Measurements from ENCODE around the gene HOXB7.

Gene HOXB7

DNA sequence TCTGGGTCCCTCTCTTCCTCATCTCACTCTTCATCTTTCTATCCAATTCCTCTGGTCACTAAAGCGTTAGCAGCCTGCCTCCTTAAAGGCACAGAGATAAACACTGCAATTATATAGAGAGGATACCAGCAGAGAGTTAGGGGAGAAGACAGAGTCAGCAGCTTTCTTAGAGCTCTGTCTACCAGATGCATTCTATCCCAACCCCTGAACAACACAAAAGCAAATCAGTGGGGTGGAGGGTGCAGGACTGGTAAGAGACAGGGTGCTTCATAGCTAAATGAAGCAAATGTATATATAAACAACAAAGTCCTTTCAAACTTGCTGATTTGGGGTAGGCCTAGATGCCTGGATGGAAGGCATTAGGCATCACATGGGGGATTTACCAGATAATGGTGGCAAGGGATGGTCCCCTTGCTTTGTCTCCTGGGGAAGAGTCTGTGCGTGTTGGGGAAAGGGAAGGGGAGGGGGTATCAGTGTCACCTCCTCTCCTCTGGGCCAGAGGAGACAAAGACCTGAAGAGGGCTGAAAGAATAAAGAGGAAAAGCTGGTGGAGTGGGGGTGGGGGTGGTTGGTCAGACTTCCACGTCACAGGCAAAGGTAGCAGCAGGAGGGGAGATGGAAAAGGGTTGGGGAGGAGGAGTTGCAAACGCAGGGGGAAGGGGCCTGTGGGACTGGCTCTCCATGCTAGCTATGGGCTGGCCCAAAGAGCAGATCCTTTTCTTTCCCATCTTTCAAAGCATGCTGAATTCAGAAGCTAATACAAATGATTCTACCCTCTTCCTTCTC is 44.7 kb downstream of the HOXB7 start:
- DNase-seq (ENCODE audit: low spot score) = no peak

DNA sequence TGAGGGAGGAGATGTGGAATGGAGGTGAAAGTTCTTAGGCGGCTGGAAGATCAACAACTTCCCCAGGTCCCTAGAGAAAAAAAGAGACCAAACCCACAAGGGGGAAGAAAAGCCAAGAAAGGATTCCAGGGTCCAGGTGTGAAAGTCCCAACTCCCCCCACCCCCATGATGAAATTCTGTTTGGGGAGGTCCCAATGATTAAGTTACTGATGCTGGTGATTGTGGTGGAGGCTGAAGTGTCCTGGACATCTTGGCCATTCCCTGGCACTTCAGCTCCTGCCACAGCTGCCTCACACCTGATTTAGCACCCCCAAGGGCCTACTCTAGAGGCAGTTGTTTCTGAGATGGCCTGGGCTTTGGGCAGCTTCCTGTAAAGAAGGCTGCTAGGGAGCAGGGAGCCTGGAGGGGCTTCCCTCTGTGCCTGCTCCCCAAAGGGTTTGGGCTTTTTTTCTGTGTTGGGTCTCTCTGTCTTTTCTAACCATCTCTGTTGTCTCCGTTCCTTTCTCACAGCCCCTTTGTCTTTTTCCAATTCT is 45.7 kb downstream of the HOXB7 start:
- no peak for DNase-seq (ENCODE audit: low spot score)

DNA sequence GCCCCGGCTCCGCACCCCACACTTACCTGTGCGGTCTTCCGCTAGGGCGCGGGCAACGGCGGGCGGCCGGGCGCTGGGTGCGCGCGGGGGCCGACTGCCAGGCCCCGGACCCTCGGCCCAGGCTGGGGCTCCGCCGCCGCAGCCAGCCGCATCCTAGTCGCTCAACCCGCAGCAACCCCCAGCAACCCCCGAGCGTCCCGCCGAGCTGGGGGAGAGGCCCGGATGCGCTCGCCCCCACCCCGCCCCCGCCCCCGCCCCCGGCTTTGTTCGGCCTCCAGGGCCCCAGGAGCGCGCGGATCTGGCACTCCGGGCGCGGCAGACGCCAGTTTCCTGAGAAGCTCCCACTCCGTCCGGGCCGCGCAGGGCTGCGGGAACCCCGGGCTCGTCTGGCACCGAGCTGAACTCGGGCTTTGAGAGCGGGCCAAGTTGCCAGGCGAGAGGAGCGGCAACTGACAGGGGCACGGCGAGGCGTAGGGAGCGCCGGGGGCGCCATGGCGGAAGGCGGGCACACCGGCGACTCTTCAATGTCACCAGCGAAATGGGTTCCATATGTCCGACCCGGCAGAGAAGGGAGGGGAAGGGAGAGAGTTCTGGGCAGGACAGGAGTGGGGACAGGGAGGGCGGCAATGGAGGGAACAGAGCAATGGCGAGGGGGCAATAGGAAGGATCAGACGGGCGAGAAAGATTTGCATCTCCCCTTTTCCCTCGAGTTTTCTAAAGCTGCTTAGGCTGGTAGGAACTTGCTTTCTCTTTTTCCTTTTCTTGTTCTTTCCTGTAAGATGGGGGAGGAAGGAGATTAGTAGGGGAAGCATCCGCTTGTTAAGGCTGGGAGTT is 46.4 kb downstream of the HOXB7 start:
- DNase-seq (ENCODE audit: low spot score) = no peak

DNA sequence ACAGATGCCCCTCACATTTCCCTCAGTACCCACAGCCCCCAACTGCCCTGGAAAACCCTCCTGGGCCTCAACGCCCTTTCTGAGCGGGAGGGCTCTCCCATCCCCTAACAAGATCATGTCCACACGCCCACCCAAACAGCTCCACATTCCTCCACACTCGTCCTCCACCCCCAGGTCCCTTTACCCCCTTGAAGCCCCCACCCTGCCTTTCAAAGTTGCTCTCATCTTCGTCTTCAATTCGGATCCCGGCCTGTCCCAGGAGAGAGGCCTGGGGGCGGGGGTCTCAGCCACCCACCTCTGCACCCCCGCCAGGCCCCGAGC is 47.0 kb downstream of the HOXB7 start:
- no peak for DNase-seq (ENCODE audit: low spot score)

DNA sequence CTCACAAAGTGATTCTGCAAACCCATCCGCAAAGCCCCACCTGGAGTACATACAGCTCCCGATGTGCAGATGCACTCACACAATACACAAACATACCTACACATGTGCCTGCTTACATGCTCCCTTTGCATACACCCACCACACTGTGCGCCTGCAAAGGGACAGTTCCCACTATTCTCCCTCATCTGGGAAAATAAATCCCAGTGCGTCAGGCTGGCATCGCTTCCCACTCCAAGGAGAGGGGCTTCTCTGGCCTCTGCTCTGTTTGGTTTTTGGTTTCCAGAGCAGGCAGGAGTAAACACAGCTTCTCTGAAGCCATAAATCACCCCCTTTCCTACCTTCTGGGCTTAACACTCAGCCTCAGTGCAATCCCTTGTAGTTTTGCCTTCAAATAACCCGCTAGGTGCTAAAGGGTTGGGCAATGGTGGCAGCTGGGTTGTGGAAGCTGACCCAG is 47.4 kb downstream of the HOXB7 start:
- DNase-seq (ENCODE audit: low spot score) = no peak

DNA sequence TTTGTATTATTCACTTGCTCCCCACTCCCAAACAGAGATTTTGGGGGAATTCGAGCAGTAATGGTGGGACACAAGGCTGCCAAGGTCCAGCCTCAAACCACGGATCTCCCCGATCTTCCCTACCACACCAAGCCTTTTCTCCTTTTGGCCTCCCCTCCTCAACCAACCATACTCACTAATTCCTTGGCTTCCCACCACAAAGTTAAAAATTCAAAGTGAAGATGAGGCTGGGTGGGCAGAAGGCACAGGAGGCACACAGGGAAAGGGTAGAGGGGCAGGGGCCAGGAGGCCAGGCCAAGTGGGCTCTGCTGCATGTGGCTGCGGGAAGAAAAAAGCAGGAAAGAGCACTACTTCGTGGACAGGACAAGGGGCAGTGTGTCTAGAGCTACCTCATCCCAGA is 47.9 kb downstream of the HOXB7 start:
- no peak for DNase-seq (ENCODE audit: low spot score)

DNA sequence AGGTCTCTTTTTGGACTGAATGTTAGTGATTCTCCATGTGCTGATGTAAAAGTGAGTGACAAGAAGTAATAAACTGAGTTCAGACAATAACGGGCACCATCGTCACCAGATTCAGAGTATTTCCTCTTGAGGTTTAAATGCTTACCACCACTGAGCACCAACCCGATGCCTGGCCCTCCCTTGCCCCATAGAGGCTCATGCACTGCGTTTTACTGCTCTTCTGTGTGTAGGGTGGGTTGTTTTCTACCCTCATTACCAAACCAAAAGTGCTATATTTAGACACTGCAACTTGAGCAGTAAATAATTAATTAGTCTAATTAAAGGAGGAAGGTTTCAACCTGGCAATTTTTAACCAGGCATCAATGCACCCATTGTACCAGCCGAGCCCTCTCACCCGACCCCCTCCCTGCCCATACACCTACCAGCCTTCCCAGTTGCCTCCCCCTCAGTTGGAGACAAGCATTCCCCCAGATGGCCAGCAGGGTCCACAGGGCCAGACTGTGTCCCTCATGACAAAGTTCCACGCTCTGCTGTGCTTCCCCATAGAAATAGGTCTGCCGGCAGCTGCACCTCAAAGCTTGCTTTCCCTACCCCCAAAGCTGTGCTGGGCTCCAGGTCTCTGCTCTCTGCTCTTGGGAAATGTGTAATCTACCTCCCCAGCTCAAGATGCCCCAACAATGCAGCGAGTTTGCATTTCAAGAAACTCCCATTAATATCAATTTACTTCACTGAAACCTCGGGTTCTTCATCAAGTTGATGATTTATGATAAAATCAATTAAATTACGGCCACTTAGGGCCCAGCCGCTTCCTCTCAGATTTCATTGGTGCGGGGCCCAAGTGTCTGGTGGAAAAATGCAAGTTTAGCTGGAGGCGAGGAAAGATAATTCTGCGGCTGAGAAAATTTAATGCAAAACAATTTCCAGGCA is 48.7 kb downstream of the HOXB7 start:
- no peak for DNase-seq (ENCODE audit: low spot score)

DNA sequence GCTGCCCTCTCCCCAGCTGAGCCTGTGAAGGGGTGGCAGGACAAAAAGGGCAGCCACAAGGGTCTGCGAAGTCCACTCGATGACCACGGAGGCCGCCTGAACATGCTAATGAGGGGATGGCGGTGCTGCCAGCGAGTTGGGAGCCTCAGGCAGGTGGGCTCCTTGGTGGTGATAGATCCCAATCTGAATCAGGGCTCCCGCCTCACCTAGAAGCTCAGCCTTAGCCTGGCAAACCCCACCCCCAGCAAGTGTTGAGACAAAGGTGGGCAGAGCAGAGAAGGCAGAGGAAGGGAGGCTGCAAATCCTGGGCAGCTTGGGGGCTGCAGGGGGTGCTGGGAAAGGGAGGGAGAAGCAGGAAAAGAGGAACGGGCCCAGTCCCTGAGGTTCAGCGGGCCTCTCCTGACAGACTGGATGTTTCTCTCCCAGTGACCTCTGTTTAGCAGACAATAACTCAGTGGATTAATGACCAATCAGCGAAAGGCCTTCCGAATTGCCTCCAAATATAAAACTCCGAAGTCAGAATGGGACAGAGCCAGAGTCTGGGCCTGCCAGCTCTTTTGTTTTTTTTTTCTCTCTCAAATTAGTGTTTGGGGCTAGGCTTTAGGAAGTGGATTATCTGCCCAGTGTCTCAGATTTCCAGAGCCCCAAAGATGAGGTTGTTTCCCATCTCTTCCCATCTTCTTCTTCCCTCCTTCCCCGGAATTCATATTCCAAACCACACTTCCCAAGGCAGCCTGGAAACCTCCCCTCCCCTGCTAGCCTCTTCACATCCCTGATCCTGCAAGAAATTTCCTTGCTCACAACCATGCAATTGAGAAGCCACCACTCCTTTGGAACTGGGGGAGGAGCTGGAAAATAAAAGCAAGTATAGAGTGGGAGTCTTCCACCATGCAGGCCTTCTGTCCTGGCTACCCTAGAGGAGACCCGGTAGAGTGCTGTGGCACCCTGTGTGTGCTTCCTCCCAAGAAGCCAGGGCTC is 50.7 kb downstream of the HOXB7 start:
- no peak for DNase-seq (ENCODE audit: low spot score)

DNA sequence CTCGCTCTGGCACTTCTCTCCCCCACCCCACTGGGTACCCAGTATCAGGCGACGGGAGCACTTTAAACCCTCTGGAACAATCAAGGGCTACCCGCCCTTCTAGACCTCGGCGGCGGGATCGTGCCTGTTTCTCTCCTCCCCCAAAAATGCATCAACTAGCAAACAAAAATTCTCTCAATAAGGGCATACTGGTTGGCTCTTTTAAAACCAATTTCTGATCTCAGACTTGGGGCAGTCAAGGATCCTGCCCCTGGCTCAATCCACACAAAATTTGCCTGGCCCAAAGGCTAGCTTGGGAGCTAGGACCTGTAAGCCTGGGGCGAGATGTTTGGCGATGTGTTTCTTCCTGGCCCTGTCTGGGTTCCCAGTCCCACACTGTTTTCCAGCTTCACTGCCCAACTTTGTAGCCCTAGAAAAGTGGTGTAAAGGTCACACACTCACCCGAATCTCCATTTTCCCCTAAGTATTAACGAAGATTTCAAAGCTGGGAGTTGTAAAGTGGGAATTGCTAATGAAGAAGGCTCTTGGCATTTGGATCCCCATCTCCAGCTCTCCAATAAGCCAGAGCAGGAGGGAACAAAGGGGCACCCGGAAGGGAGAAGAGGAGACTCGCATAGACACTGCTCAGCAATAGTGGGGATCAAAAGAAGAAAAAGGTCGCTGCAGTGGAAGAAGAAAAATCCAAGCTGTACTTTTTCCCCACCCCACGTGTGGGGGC is 51.5 kb downstream of the HOXB7 start:
- no peak for DNase-seq (ENCODE audit: low spot score)

DNA sequence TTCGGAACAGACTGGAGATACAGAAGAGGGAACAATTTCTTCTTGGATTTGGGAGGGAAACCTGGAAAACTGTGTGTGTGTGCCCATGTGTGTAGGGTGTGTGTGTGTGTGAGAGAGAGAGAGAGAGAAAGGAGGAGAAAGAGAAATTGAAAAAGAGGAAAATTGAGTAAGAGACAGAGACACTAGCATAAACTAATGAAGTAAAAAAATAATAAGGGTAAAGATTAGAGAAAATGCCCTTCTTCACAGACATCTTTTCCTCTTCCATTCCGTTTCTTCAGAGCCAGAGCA is 52.0 kb downstream of the HOXB7 start:
- DNase-seq (ENCODE audit: low spot score) = no peak

DNA sequence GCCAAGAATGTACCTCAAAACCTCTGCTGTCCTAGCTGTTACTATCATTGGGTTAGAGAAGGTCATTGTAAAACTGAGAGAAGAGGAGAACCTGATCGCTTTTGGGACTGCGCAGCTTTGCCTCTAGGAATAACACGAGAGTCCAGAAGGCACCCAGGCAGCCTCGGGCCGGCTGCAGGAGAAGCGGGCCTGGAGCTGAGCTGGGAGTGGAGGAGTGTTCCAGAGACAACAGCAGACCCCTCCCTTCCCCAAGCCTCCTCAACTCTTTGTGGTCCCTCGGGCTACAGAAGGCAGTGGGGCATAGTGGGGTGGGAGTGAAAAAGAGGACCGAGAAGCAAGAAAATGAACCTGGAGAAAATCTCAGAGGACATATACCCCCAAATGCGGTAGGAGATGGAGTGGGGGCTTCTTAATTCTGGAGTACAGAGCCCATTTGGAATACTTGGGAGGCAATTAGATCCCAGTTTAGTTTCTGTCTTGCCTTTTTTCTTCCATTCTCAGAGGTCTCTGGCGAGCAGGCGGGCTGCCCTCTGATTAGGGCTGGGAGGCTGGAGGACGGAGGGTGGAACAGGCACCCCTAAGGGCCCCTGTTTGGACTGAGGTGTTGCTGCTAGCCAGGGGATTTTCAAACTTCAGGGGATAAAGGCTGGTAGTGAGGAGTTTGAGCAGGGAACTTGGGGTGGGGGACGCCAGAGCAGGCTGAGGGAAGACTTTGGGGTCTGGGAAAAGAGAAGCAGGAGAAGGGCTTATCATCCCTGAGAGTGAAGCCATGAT is 52.6 kb downstream of the HOXB7 start:
- DNase-seq (ENCODE audit: low spot score) = no peak
